Ishikawa (cell line): ENCODE results near the gene AARSD1.

Experiments used
- CEBPB ChIP-seq: IDR thresholded peaks from 2 replicates; pipeline ENCODE4 v1.6.1; 2012
- CREB1 ChIP-seq: IDR thresholded peaks from 2 replicates; pipeline ENCODE4 v1.6.1; 2012; ENCODE audit warnings: low read depth
- EGR1 ChIP-seq: IDR thresholded peaks from 2 replicates; pipeline ENCODE4 v1.6.1; 2012
- EP300 ChIP-seq: IDR thresholded peaks from 2 replicates; pipeline ENCODE4 v1.6.1; 2012; ENCODE audit warnings: borderline replicate concordance
- FOXM1 ChIP-seq: IDR thresholded peaks from 2 replicates; pipeline ENCODE4 v1.6.1; 2012; ENCODE audit warnings: low read depth, borderline replicate concordance
- MAX ChIP-seq: IDR thresholded peaks from 2 replicates; pipeline ENCODE4 v1.6.1; 2012
- NFIC ChIP-seq: IDR thresholded peaks from 2 replicates; pipeline ENCODE4 v1.6.1; 2012
- RAD21 ChIP-seq: IDR thresholded peaks from 2 replicates; pipeline ENCODE4 v1.6.1; 2012; ENCODE audit warnings: low read depth
- REST ChIP-seq: IDR thresholded peaks from 2 replicates; pipeline ENCODE4 v1.6.1; 2012; ENCODE audit warnings: low read depth, mild to moderate bottlenecking
- TAF1 ChIP-seq: IDR thresholded peaks from 2 replicates; pipeline ENCODE4 v1.6.1; 2012; ENCODE audit warnings: low read depth, mild to moderate bottlenecking
- TCF12 ChIP-seq: IDR thresholded peaks from 2 replicates; pipeline ENCODE4 v1.6.1; 2012; ENCODE audit warnings: low read depth
- TEAD4 ChIP-seq: IDR thresholded peaks from 2 replicates; pipeline ENCODE4 v1.6.1; 2012
- USF1 ChIP-seq: IDR thresholded peaks from 2 replicates; pipeline ENCODE4 v1.6.1; 2012
- YY1 ChIP-seq: IDR thresholded peaks from 2 replicates; pipeline ENCODE4 v1.6.1; 2012; ENCODE audit warnings: low read depth
- ZBTB7A ChIP-seq: IDR thresholded peaks from 2 replicates; pipeline ENCODE4 v1.6.1; 2012; ENCODE audit warnings: low read depth

Gene AARSD1

GRCh38 chr17:42917236-42917603 lies 47.0 kb downstream of the AARSD1 start:
- no peak for TF ChIP-seq EP300
- peak; percentile 81 for TF ChIP-seq TEAD4

- TF ChIP-seq MAX (no peak), CREB1 (no peak), REST (no peak), TCF12 (no peak), TEAD4 (no peak), CEBPB (no peak), ZBTB7A (no peak), USF1 (no peak), EP300 (no peak), RAD21 (no peak), YY1 (no peak), NFIC (no peak), FOXM1 (no peak), TAF1 (no peak), EGR1 (no peak)
Measured at GRCh38 chr17:42913981-42914617, 50.2 kb downstream of the AARSD1 start.

- TF ChIP-seq CREB1 (no peak), USF1 (no peak), NFIC (no peak), ZBTB7A (no peak), TAF1 (no peak), CEBPB (0 out of 2 replicates have a peak, but pooled peaks have one; percentile 59)
Measured at GRCh38 chr17:42913522-42913921, 50.7 kb downstream of the AARSD1 start.

GRCh38 chr17:42908872-42909700 lies 55.2 kb downstream of the AARSD1 start:
- TF ChIP-seq TAF1 (no peak), TEAD4 (no peak), ZBTB7A (no peak), TCF12 (no peak), NFIC (no peak), CEBPB (no peak), FOXM1 (no peak), CREB1 (no peak), YY1 (no peak), REST (no peak), EP300 (no peak), RAD21 (no peak), USF1 (no peak), MAX (no peak), EGR1 (no peak)

- TF ChIP-seq MAX (no peak), USF1 (no peak), CEBPB (no peak), EGR1 (no peak), CREB1 (no peak), FOXM1 (no peak), NFIC (no peak)
Measured at GRCh38 chr17:42906772-42907446, 57.3 kb downstream of the AARSD1 start.
